NCI-H446 treated with DMSO at 0.1 percent for 48 hours (cell line): ENCODE data around the gene PRPF38B.
"Not testable (repeated sequence)": the region's sequence is repeated elsewhere in the genome, so short reads cannot be mapped to it uniquely, and the experiment has no call there.

ENCODE experiments used
- DNase-seq: peaks from one replicate; lab custom pipeline; 2025; lab: John Stamatoyannopoulos, UW

Gene PRPF38B

GRCh38 chr1:108691942-108692723 is at the start of gene PRPF38B:
Gene PRPF38B (plus strand): TSS chr1:108692310. CDS start chr1:108692592, 282 bp downstream.
- DNase-seq = peak; percentile 89

GRCh38 chr1:108643492-108644335 is 48.4 kb upstream of the PRPF38B start:
- peak; percentile 56 for DNase-seq

- DNase-seq = no peak
Observed at GRCh38 chr1:108644984-108645383, 47.1 kb upstream of the PRPF38B start.

GRCh38 chr1:108645564-108646184 is 46.4 kb upstream of the PRPF38B start:
- no peak for DNase-seq

GRCh38 chr1:108646265-108646647 is 45.9 kb upstream of the PRPF38B start:
- DNase-seq = no peak

- DNase-seq = no peak
Observed at GRCh38 chr1:108646648-108647269, 45.4 kb upstream of the PRPF38B start.

- DNase-seq = no peak
Observed at GRCh38 chr1:108653431-108654105, 38.5 kb upstream of the PRPF38B start.

- no peak for DNase-seq
Observed at GRCh38 chr1:108657356-108658080, 34.6 kb upstream of the PRPF38B start.

GRCh38 chr1:108661030-108661609 is 31.0 kb upstream of the PRPF38B start, which contains the start of gene HENMT1:
Gene HENMT1 (minus strand): TSS chr1:108661093. CDS start chr1:108659884, 1,209 bp downstream.
- no peak for DNase-seq

- peak; percentile 99 for DNase-seq
Observed at GRCh38 chr1:108663074-108663473, 29.0 kb upstream of the PRPF38B start.

- DNase-seq = peak; percentile 96
Observed at GRCh38 chr1:108664481-108664880, 27.6 kb upstream of the PRPF38B start.

GRCh38 chr1:108665067-108665466 is 27.0 kb upstream of the PRPF38B start:
- peak; percentile 25 for DNase-seq

GRCh38 chr1:108665771-108666170 is 26.3 kb upstream of the PRPF38B start:
- DNase-seq = peak; percentile 66

GRCh38 chr1:108667422-108667821 is 24.7 kb upstream of the PRPF38B start:
- not testable (repeated sequence) for DNase-seq

- DNase-seq = no peak
Observed at GRCh38 chr1:108668777-108669176, 23.3 kb upstream of the PRPF38B start.

GRCh38 chr1:108669679-108670078 is 22.4 kb upstream of the PRPF38B start:
- DNase-seq = no peak

GRCh38 chr1:108670131-108670773 is 21.9 kb upstream of the PRPF38B start:
- no peak for DNase-seq

GRCh38 chr1:108671143-108671542 is 21.0 kb upstream of the PRPF38B start:
- no peak for DNase-seq

- no peak for DNase-seq
Observed at GRCh38 chr1:108678706-108679105, 13.4 kb upstream of the PRPF38B start.
